Activated CD8-positive, alpha-beta memory T cell treated with anti-CD3 and anti-CD28 coated beads for 48 hours (primary cell): Measurements from ENCODE around the gene CDH4.

ENCODE experiments used
- DNase-seq, 3 experiments: peaks; one replicate each; pipeline ENCODE4 v3.0.0-alpha.2; 2020; ENCODE audit warnings: low read depth in 2 of 3, low spot score in 2 of 3

The CDH4 gene

DNA sequence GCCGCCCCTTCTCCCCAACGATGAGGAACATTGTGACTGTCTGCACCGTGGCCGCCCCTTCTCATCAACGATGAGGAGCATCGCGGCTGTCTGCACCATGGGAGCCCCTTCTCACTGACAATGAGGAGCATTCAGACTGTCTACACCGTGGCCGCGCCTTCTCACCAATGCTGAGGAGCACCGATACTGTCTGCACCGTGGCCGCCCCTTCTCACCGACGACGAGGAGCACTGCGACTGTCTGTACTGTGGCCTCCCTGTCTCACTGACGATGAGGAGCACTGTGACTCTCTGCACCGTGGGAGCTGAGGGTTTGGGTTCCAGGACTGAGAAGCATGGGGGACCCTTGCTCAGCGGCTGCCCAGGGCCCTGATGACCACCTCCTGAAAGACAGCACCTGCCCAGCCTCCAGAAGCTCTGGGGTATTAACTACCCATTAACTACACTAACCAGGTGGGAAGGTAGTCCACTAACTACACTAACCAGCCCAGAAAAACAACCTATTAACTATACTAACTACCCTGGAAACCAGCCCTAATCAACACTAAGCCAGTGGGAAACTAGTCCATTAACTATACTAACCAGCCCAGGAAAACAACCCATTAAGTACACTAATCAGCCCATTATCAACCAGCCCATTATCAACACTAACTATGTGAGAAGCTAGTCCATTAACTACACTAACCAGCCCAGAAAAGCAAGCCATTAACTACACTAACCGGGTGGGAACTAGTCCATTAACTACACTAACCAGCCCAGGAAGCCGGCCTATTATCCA, 696.7 kb downstream of the CDH4 start:
- no peak for DNase-seq

GRCh38 chr20:61949363-61949713, 697.3 kb downstream of the CDH4 start:
- DNase-seq = no peak

GRCh38 chr20:61949714-61950640, 697.9 kb downstream of the CDH4 start:
- no peak for DNase-seq

GRCh38 chr20:61950641-61951071, 698.6 kb downstream of the CDH4 start:
- no peak for DNase-seq

GRCh38 chr20:61951695-61952533, 699.9 kb downstream of the CDH4 start:
- DNase-seq = no peak

DNA sequence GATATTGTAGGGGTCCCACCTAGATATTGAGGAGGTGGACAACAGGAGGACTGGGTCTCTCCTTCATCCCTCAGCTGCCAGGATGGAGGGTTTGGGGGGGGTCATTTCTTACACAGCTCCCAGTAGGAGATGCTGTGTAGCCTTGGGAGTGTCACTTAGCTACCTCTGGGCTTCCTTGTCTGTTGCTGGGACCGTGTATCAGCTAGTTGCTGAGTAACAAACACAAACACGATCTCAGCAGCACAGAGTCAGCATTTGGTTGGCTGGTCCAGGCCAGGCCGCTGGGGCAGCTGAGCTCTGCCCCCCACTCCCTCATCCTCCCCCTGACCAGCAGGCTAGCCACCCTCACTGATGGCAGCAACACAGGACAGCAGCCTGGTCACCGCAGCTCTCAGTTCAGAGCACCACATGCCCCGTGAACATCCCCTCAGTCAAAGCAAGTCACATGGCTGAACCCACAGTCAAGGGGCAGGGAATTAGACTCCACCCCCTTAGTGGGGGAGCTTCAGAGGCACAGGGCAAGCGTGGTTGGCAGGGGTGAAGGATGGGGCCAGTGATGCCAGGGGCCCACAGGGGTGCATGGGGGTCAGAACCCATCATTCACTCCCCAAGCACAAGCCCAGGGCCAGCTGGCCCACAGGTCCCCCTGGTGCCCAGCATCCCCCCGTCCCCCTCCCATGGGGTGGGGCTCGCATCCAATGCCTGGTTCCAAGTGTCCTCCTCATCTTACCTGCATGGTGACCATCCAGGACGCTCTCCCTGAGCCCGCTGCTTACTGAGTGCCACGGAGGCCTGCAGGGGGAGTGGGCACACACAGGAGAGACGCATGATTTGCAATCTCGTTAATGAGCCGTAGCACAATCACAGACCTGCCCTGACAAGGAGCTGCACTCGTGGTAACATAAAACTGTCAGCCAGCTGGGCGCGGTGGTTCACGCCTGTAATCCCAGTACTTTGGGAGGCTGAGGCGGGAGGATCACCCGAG, 701.3 kb downstream of the CDH4 start:
- DNase-seq = no peak

GRCh38 chr20:61954276-61955021, 702.4 kb downstream of the CDH4 start:
- no peak for DNase-seq

GRCh38 chr20:61955668-61956395, 703.8 kb downstream of the CDH4 start:
- no peak for DNase-seq

GRCh38 chr20:61956396-61957342, 704.6 kb downstream of the CDH4 start:
- no peak for DNase-seq

- no peak for DNase-seq
Measured at GRCh38 chr20:61957961-61958715, 706.1 kb downstream of the CDH4 start.

- DNase-seq = no peak
Measured at GRCh38 chr20:61958773-61959700, 707.0 kb downstream of the CDH4 start.

DNA sequence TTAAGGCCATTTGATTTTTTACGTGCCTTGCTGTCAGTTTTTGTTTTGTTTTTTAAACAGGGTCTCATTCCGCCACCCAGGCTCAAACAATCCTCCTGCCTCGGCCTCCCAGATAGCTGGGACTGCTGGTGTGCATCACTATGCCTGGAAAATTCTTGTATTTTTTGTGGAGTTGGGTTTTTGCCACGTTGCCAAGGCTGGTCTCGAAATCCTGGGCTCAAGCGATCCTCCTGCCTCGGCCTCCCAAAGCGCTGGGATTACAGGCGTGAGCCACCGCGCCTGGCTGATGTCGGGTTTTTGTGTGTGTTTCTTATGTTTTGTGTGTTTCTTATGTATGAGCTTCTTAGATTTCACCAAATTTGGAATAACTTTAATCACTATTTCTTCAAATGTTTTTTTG, 708.8 kb downstream of the CDH4 start:
- DNase-seq = no peak

GRCh38 chr20:61963149-61963548, 711.1 kb downstream of the CDH4 start:
- no peak for DNase-seq

- DNase-seq = no peak
Measured at GRCh38 chr20:61963885-61964674, 712.0 kb downstream of the CDH4 start.
